T-helper 1 cell treated with Interleukin-12 subunit alpha and Interleukin-12 subunit beta and Interleukin-4 antibody, amounts not matched to agents 30 ng/mL and 1 ng/mL, for 36 hours (primary cell): ENCODE data around the gene C15orf61. TPM values are rescaled to one million over a fixed set of nuclear protein-coding genes. Genes with fewer than 3 reads are reported as not detected.

Experiments
- intact Hi-C: fragments of 100-400 bp; cut with micrococcal nuclease; formaldehyde crosslinking; loops from one replicate; pipeline ENCODE4 v1.15.1; 2024
- total RNA-seq: library from RNA; stranded (reverse); gene quantifications from 2 replicates; pipeline ENCODE4 v1.2.3, GENCODE V29; 2022

C15orf61 gene
- total RNA-seq, 1 donor from 2014 or later: 4.1 TPM

DNA sequence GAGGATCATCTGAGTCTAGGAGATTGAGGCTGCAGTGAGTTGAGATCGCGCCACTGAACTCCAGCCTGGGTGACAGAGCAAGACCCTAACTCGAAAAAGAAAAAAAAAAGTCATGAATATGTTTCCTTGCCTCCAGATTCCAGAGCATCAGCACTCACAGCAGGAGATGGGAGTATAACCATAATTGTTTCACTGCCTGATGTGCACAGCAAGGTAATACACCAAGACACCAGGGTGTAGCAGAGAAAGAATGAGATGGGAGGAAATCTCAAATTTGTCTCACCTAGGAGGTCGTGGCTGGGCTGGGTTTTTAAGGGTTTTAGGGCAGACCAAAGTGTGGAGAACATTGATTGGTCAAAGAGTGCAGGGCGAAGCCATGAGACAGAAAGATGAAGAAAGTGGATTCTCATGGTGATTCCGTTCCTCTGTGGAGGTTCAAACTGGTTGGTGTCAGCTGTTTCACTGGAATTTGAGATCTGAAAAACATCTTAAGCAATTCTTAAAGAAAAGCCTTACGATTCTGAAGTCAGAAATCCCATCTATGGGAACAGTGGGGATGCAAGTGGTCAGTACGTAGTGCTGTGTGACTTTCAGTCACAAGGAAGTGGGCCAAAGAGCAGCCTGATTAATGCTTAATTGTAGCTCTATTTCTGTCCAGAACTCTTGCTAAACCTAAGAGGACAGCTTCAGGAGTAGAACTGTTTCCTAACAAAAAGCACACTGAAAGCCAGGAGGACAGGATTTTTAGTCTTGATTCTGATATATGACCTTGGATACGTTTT lies 7.8 kb upstream of the C15orf61 start:
- intact Hi-C loops: no loop called here

DNA sequence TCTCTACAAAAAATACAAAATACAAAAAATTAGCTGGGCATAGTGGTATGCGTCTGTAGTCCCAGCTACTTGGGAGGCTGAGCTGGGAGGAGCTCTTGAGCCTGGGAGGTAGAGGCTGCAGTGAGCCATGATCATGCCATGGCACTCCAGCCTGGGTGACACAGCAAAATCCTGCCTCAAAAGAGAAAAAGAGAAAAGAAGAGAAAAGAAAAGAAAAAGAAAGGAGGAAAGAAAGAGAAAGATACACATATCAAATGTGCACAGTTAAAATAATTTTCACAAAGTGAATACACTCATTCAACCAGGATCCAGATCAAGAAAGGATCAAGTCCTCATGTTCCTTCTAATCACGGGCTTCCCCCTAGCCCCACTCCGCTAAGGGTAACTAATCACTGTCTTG lies 5.8 kb upstream of the C15orf61 start:
- intact Hi-C loops: no loop called here

GRCh38 chr15:67515557-67515956 lies 5.4 kb upstream of the C15orf61 start:
- intact Hi-C loops: no loop called here

GRCh38 chr15:67520321-67521028 lies 456 bp upstream of the C15orf61 start:
- intact Hi-C loops: loop anchor here (1.0 to 5.0 kb wide), 7 partner anchors 22 to 818 kb away; partner anchors contain the start of genes MAP2K5, PIAS1, RNU6-1 and SMAD6

DNA sequence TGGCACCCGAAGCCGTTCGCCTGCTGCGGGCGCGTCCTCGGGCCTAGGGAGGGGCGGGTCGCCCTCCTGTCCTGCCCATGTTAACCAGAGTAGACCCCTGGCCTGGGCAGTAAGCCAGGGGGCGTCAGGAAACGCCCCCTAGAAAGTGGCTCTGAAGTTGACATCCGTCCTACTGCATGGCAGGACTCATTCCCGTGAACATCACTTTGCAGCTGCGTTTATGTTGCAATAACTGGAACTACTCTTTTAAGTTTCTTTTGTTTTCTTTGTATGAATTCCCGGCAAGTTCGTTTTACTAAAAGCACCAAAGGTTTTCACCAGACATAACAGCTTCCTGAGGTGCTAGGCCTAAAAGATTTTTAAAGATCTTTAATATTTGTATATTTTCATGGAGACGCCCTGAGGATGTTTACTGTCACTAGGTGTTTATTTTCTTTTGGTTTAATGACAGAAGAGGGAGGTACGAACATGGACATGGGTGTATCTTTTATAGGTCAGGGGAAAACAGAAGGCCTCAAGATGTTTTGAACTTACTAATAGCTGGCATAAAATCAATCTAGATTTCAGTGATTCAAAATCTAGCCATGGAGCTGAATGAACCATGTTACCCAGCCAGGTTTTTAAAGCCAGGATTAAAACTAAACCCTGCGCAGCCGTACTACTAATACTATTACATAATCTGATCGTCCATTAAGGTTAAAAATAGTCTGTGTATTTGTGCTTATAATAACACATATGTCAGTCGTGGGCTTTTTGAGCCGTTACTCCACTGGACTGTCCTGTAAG lies 1.0 kb downstream of the C15orf61 start:
- intact Hi-C loops: loop anchor here (1.0 to 5.0 kb wide), 7 partner anchors 20 to 820 kb away; partner anchors contain the start of genes MAP2K5, PIAS1, RNU6-1 and SMAD6

DNA sequence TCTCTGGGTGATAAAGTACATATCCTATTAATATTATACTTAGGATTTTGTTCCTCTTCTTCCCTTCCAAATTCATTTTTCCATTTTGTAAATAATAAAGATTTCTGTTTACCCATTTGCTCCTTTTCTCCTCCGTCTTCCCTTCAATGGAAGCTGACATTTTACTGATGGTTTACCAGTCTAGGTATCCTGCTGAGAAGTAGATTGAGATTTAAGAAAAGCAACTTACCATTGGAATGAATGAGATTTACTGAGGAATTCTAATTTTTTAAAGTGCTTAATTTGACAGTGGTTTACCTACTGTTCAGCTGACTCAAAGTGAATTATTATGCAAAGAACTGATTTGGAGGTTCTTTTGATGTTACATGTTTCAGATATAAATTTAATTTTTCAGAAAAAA lies 2.4 kb downstream of the C15orf61 start:
- intact Hi-C loops: loop anchor here (5.0 kb wide), 2 partner anchors 239 to 821 kb away; partner anchors contain the start of gene SMAD6

DNA sequence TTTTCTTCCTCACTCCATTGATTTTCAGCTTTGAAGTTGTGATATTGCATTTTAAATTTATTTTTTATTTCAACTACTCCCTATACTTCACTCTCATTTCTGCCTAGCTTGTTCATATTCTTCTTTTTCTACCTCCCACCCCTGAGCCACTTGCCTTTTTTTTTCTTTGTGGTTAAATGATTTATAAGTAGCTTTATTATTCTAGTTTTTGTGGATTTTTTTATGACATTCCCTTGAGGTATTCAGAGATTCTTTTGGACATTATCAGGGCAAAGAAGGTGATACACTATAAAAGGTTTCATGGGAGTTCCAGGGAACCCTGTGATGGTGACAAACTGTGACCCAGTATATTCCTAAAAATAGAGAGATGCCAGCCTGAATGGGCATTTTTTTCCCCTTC lies 3.3 kb downstream of the C15orf61 start:
- intact Hi-C loops: loop anchor here (5.0 kb wide), 2 partner anchors 238 to 822 kb away; partner anchors contain the start of gene SMAD6

- intact Hi-C loops: no loop called here
These were observed 7.6 kb downstream of the C15orf61 start for GRCh38 chr15:67528513-67528912.

- intact Hi-C loops: no loop called here
These were observed 10.5 kb downstream of the C15orf61 start for GRCh38 chr15:67531379-67531914.

GRCh38 chr15:67533873-67534272 lies 12.9 kb downstream of the C15orf61 start:
- intact Hi-C loops: no loop called here

GRCh38 chr15:67534360-67534759 lies 13.4 kb downstream of the C15orf61 start:
- intact Hi-C loops: no loop called here

DNA sequence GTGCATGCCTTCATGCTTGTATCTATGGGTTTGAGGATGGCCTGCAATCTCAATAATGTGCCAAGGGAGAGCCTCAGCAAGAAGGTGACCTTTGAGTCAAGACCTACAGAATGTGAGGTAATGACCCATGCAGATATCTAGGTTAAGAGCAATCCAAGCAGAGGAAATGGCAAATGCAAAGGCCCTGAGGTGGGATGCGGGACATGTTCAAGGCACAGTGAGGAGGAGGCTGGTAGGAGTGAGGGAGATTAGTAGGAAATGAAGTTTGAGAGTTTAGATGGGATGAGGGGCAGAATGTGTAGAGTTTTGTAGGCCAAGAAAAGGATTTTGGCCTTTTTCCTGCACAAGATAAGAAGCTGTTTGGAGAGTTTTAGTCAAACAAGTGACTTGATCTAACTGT lies 16.8 kb downstream of the C15orf61 start:
- intact Hi-C loops: no loop called here

- intact Hi-C loops: loop anchor here (1.0 to 5.0 kb wide), 5 partner anchors 21 to 735 kb away; partner anchors contain the start of genes C15orf61, FEM1B and RNU6-1
These were observed 21.8 kb downstream of the C15orf61 start, which contains the start of gene MAP2K5 for GRCh38 chr15:67542420-67543347. TSS of gene MAP2K5 (plus strand) at chr15:67542703. CDS start at chr15:67543336, 633 bp downstream.

GRCh38 chr15:67543348-67543718 lies 22.4 kb downstream of the C15orf61 start:
- intact Hi-C loops: loop anchor here (5.0 kb wide), 2 partner anchors 204 to 734 kb away; partner anchors contain the start of gene FEM1B

- intact Hi-C loops: loop anchor here (5.0 kb wide), 2 partner anchors 203 to 733 kb away; partner anchors contain the start of gene FEM1B
These were observed 23.5 kb downstream of the C15orf61 start for GRCh38 chr15:67544475-67544874.

- intact Hi-C loops: no loop called here
These were observed 24.9 kb downstream of the C15orf61 start for GRCh38 chr15:67545864-67546263.

DNA sequence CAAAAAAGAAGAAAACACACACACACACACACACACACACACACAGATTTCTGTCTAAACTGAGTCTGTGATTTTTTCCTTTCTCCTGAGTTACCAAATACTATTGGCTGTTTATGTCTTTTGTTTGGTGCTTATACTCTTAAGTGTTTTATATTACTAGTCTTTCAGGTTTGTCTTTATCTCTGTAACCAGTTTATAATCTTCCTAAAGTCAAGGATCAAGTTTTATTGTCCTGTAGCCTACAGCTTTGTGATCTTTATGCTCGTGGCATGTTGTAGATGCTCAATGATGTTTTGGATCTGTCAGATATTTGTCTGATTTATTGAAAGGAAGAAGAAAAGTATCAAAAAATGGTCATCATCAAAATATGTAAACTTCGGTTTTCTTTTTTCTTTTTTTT lies 26.1 kb downstream of the C15orf61 start:
- intact Hi-C loops: no loop called here

GRCh38 chr15:67547836-67548235 lies 26.9 kb downstream of the C15orf61 start:
- intact Hi-C loops: no loop called here

DNA sequence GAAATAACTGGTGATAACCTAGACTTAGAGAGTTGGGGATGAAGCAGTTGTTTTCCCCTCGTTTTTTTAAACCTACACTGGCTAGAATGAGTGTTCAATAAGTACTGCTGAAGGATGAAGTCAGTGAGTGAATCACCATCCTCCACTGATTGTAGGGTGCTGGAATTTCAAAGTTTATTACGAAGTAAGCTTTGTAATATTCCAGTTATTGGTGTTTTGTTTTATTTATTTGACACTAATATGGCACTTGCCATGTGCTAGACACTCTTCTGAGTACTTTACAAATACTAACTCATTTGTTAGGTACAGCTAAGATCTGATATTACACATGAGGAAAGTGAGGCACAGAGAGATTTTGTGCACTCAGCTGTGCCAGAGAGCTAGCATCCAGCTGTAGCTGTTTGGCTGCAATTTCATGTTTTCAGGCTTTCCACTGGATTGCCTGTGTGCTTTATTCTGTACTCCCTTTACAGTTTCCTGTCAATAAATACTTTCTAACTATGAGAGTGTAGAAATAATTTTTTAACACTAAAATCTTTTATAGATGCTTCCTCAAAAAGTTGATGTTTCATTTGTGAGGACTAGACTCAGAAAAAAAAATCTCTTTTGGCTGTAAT lies 27.4 kb downstream of the C15orf61 start:
- intact Hi-C loops: no loop called here
